Hematopoietic multipotent progenitor cell treated with erythropoietin and hydrocortisone succinate and interleukin-3 and kit ligand, for 17 days (in vitro differentiated cells): ENCODE results near the gene PDCD1.

ENCODE experiments used
- DNase-seq: peaks from one replicate; pipeline ENCODE4 v3.0.0-alpha.2; 2015; ENCODE audit warnings: low spot score

PDCD1 gene

DNA sequence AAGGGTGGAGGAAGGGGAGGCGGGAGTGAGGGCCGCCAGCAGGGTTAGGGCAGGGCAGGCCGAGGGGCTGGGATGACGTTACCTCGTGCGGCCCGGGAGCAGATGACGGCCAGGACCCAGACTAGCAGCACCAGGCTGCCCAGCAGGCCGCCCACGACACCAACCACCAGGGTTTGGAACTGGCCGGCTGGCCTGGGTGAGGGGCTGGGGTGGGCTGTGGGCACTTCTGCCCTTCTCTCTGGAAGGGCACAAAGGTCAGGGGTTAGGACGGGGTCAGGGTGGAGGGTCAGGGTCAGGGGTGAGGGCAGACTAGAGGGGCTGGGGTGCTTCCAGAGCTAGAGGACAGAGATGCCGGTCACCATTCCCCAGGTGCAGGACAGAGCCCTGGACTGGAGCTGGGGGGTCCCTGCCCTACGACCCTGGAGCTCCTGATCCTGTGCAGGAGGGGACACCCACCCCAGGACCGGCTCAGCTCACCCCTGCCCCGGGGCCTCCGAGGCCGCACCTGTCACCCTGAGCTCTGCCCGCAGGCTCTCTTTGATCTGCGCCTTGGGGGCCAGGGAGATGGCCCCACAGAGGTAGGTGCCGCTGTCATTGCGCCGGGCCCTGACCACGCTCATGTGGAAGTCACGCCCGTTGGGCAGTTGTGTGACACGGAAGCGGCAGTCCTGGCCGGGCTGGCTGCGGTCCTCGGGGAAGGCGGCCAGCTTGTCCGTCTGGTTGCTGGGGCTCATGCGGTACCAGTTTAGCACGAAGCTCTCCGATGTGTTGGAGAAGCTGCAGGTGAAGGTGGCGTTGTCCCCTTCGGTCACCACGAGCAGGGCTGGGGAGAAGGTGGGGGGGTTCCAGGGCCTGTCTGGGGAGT lies 6.3 kb downstream of the PDCD1 start:
- no peak for DNase-seq

- no peak for DNase-seq
Observed at GRCh38 chr2:241851325-241852115, 7.2 kb downstream of the PDCD1 start.

- no peak for DNase-seq
Observed at GRCh38 chr2:241850544-241851324, 8.0 kb downstream of the PDCD1 start.

- DNase-seq = no peak
Observed at GRCh38 chr2:241849616-241850543, 8.8 kb downstream of the PDCD1 start.

DNA sequence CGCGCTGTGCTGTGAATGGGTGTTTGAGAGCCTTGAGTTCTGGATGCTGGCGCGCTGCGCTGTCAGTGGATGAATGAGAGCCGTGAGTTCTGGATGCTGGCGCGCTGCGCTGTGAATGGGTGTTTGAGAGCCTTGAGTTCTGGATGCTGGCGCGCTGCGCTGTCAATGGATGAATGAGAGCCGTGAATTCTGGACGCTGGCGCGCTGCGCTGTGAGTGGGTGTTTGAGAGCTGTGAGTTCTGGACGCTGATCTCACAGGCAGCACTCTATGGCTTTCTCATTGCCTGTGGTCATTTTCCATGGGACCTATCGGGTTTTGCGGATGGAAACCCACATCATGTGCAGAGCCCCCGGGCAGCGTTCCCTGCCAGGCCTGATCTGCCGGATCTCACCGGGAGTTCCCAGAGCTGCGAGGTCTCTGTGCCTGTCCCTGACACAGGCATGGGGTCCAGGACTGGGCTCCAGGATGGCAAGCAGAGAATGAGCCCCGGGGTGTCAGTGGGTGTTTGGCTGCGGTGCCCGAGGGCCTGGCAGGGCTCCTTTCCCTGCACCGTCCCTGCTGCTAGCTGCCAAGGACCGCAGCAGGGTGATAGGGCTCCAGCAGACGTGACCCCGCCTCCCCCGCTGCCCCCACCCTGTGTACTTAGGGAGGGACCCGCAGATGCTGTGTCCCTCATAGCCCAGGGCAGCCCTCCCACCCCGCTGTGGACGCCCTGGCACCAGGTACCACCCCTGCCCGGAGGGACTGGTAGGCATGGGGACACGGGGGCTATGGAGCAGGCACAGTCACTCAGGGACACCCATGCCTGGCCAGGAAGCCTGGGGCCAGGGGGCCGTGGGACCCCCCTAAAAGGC lies 9.7 kb downstream of the PDCD1 start:
- no peak for DNase-seq

DNA sequence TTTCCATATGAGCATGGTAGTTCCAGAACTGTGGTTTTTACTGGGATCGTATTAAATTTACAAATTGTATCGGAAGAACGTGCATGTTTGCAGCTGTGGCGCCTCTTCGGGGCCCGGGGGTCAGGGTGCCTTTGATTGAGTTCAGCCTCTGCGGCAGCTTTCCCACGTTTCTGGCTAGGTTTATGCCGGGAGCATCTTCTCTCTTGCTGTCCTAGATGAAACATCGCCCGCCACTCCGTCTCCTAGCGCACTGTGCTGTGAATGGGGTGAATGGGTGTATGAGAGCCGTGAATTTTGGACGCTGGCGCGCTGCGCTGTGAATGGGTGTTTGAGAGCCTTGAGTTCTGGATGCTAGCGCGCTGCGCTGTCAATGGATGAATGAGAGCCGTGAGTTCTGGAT lies 12.3 kb downstream of the PDCD1 start:
- DNase-seq = no peak

GRCh38 chr2:241844831-241845578 lies 13.7 kb downstream of the PDCD1 start:
- no peak for DNase-seq

DNA sequence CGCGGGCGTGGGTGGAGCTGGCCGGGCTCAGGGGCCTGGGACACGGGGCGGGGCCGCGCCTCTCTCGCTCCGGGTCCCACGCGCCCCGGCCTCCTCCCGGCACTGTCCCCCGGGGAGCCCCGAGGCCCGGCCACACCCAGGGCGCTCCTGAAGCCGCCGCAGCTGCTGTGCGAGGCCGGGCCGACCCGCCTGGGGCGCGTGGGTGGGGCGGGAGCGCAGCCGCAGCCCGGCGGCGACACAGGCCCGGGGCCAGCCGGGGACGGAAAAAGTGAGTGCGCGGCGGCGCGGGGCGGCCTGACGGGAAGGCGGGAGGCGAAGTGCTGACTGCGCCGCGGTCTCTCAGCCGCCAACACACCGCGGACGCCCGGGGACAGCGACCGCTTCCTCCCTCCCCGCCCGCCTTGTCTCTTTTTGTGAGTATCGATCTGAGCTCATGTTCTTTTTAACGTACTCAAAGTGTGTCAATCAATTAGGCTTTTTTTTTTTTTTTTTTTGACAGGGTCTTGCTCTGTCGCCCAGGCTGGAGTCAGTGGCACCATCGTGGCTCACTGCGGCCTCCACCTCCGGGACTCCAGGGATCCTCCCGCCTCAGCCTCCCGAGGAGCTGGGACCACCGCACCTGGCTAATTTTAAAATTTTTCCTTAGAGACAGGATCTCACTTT lies 14.5 kb downstream of the PDCD1 start:
- DNase-seq = peak; percentile 9

DNA sequence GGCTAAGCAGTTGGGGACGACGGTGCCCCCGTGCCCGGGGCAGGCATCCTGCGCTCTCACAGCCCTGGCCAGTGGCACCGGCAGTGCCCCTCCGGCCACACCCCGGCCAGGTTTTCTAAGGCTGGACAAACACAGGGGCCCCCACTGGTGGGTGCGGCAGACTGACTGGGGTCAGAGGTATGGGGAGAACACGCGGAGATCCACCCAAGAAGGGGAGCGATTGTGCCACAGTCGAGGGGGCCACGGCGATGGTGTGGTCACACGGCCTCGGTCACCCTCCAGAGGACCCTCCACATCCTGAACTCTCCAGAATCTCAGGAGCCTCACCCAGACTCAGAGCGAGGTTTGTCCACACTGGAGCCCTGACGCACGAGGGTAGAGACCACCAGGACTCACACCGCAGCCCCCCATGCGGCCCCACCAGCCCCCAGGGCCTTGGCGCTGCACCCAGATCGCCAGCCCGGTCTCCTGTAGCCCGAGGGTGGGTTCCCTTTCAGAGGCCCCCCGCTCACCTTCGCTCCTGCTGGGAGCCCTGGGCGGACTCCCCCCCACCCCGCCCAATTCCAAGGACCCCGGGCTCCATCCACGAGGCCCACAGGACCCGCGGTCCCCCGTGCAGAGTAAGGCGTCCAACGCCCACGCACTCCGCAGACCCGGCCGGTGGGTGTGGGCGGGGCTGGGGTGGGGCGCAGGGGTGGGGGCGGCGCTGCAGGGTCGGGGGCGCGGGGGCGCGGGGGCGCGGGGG lies 15.2 kb downstream of the PDCD1 start:
- no peak for DNase-seq

DNA sequence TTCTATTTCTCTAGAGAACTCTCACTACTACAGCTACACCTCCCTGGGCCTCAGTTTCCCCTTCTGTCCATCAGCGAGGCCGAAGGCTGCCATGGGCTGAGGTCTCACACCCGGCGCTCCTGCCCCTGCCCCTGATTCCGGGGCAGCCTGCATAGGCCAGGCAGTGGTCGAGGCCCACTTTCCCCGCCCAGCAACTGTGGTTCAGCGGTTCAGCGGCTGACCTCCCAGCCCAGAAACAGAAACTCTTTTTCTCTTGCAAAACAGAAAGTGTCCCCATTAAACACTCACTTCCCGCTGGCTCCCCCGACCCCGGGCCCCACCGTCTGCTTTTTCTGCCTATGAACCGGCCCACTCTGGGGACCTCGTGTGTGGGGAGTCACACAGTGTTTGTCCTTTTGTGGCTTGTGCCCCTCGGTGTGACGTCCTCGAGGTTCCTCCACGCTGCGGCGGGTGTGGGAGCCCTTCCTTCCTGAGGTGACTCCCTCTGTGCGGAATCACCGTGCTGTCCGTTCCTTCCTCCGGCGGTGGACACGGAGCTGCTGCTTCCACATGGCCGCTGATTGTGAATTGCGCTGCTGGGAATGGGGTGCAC lies 16.0 kb downstream of the PDCD1 start:
- no peak for DNase-seq

- no peak for DNase-seq
Observed at GRCh38 chr2:241842067-241842415, 16.7 kb downstream of the PDCD1 start.

GRCh38 chr2:241841181-241842066 lies 17.3 kb downstream of the PDCD1 start:
- no peak for DNase-seq

DNA sequence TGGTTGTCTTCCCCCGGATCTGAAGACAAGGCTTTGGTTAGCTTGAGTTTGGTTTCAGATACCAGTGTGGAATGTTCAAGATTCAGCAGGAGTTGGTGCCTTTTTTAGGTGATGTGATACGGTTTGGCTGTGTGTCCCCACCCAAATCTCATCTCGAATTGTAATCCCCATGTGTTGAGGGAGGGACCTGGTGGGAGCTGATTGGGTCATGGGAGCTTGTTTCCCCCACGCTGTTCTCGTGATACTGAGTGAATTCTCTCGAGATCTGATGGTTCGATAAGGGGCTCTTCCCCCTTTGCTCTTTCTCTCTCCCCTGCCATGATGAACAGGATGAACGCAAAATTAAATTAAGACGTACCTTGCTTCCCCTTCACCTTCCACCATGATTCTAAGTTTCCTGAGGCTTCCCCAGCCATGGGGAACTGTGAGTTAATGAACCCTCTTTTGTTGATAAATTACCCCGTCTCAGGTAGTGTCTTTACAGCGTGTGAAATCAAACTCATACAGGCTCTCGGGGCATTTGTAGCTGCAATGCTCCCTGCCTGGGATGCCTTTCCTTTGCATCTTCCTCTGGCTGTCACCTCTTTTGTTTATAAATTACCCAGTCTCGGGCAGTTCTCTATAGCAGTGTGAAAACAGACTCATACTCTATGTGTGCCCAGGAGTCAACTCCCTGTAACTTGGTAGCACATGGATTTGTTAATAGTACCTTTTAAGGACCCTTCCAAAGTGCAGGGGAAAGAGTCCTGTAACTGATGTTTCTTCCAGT lies 21.3 kb downstream of the PDCD1 start:
- DNase-seq = no peak

DNA sequence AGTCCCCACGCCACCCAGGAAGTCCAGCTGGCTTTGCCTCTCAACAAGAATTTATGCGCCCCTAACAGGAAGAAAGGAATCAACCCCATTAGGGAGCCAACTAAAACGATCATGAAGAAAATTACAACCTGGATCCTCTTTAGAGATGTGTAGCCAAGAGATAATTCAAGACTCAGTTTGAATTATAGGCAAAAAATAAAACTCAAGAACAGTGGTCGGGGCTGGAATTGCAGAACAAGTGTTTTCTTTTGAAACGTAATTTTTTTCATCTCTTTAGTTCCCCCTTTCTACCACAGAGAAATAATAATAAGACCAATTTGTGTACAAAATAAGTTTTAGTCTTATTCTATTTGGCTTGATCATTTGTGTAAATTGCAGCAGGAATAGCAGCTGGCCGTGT lies 22.4 kb downstream of the PDCD1 start:
- no peak for DNase-seq

GRCh38 chr2:241835611-241836010 lies 23.1 kb downstream of the PDCD1 start:
- DNase-seq = no peak

DNA sequence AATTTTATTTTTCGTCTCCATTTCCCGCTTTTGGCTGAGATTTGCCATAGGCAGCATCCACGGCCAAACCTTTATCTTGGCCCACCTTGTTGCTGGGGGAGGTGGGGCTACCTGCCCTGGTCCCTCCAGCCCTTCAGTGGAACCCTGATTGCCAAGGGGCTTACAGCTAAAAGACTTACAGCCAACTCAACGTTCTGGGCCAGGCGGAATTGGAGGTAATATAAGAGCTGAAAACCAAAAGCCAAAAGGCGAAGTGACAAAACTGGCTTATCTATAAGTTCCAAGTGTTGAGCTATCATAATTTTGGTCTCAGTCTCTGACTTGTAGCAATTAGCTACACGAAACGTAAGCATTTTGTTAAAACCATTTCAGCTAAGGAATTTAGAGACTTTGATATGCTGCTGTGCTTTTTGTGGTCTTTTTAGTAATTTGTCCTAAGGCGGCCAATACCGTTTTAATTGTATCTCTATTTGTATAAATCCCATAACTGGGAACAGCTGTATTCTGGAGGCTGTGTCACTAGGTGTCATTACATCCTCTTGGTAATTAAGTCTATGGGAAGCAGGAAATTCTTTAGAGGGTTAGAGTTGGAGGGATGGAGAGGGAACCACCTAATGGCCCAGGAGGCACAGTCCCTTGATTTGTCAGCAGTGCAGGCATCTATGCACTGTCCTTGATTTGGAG lies 24.0 kb downstream of the PDCD1 start:
- no peak for DNase-seq
